SU-DHL-6 (cell line): ENCODE measurements around the gene SPACA4.
A peak's percentile ranks its signal among the peaks of the same experiment; 100 is the strongest.

Source experiments
- H2AFZ ChIP-seq: fragments of 200-600 bp; sonication (generic); 2 replicates; pipeline ENCODE4 v1.6.1; 2014; ENCODE audit warnings: low read depth, mild to moderate bottlenecking, moderate library complexity, mixed read lengths, antibody characterized with exemption, low read length; ENCODE audit not compliant: severe bottlenecking
- H3F3A ChIP-seq: fragments of 200-600 bp; shearing (Covaris generic); 2 replicates; pipeline ENCODE4 v1.6.0; 2016; ENCODE audit warnings: antibody characterized with exemption, mild to moderate bottlenecking; ENCODE audit not compliant: insufficient read depth
- H3K27ac ChIP-seq: fragments of 200-600 bp; sonication (generic); 2 replicates; pipeline ENCODE4 v1.5.1; 2016; ENCODE audit warnings: low read depth, mild to moderate bottlenecking, low read length, moderate library complexity, mixed read lengths
- H3K27me3 ChIP-seq: fragments of 200-600 bp; sonication (generic), shearing (Covaris generic); 2 replicates; pipeline ENCODE4 v1.6.0; 2014; ENCODE audit warnings: mild to moderate bottlenecking, low read length
- H3K36me3 ChIP-seq: fragments of 200-600 bp; sonication (generic); 2 replicates; pipeline ENCODE4 v1.6.1; 2014; ENCODE audit warnings: mild to moderate bottlenecking, low read length, mixed read lengths
- H3K4me2 ChIP-seq: fragments of 300-600, 200-600 bp; shearing (Covaris generic), sonication (generic); 2 replicates; pipeline ENCODE4 v1.6.0; 2014; ENCODE audit warnings: low read length, low read depth, mild to moderate bottlenecking; ENCODE audit not compliant: poor library complexity, severe bottlenecking
- H3K4me3 ChIP-seq: fragments of 200-600 bp; sonication (generic); 2 replicates; pipeline ENCODE4 v1.5.1; 2014; ENCODE audit warnings: antibody characterized with exemption, low read length, mild to moderate bottlenecking, mixed read lengths; ENCODE audit not compliant: insufficient read depth, poor library complexity, severe bottlenecking
- H3K79me2 ChIP-seq: fragments of 200-600 bp; sonication (generic); 2 replicates; pipeline ENCODE4 v1.6.1; 2014; ENCODE audit warnings: mild to moderate bottlenecking, low read length, moderate library complexity; ENCODE audit not compliant: insufficient read depth
- H3K9ac ChIP-seq: fragments of 200-600 bp; sonication (generic); 2 replicates; pipeline ENCODE4 v1.7.0; 2014; ENCODE audit warnings: mild to moderate bottlenecking, low read length
- H3K9me2 ChIP-seq: fragments of 200-600 bp; sonication (generic); replicated peaks from 2 replicates; pipeline ENCODE4 v1.6.1; 2014; ENCODE audit warnings: low read length; ENCODE audit not compliant: insufficient read depth
- H3K9me3 ChIP-seq: fragments of 200-600 bp; sonication (generic); 2 replicates; pipeline ENCODE4 v1.6.1; 2014; ENCODE audit warnings: low read length, mixed read lengths; ENCODE audit not compliant: insufficient read depth
- H4K20me1 ChIP-seq: fragments of 200-600 bp; sonication (generic); 2 replicates; pipeline ENCODE4 v1.6.1; 2014; ENCODE audit warnings: low read depth, mild to moderate bottlenecking, antibody characterized with exemption, low read length, moderate library complexity, mixed read lengths
- CTCF ChIP-seq: fragments of 200-600 bp; sonication (generic); IDR thresholded peaks from one replicate; pipeline ENCODE4 v1.5.1; 2017; ENCODE audit warnings: antibody characterized with exemption, mild to moderate bottlenecking, low read length, moderate library complexity; ENCODE audit not compliant: insufficient read depth, poor library complexity, severe bottlenecking
- EZH2phosphoT487 ChIP-seq: fragments of 200-600 bp; sonication (generic), shearing (Covaris generic); conservative IDR thresholded peaks from 2 replicates; pipeline ENCODE4 v1.6.1; 2018; ENCODE audit warnings: mild to moderate bottlenecking, antibody characterized with exemption, low read length, moderate library complexity, mixed read lengths

The SPACA4 gene

GRCh38 chr19:48587387-48587786, 19.2 kb upstream of the SPACA4 start:
- Histone ChIP-seq H3F3A (no peaks in the 10 kb centered on the region), H3K4me2 (no peak overlapping the region), H4K20me1 (no peaks in the 10 kb centered on the region), H2AFZ (no peak overlapping the region), H3K27ac (no peak overlapping the region), H3K9me2 (no peaks in the 10 kb centered on the region), H3K27me3 (no peaks in the 10 kb centered on the region), H3K9ac (no peak overlapping the region), H3K9me3 (no peaks in the 10 kb centered on the region), H3K36me3 (no peaks in the 10 kb centered on the region), H3K4me3 (no peak overlapping the region), H3K79me2 (no peaks in the 10 kb centered on the region)
- no peak for TF ChIP-seq CTCF
- no peak for TF ChIP-seq EZH2phosphoT487

GRCh38 chr19:48588670-48589401, 17.7 kb upstream of the SPACA4 start:
- Histone ChIP-seq H3K9ac (peak overlapping the region; percentile 12; the same call in 1 of the 2 replicates), H3K4me3 (no peak overlapping the region), H3K79me2 (no peaks in the 10 kb centered on the region), H3F3A (no peaks in the 10 kb centered on the region), H3K36me3 (no peaks in the 10 kb centered on the region), H3K9me3 (no peaks in the 10 kb centered on the region), H3K4me2 (peak overlapping the region; percentile 44), H3K27me3 (no peaks in the 10 kb centered on the region), H3K27ac (no peak overlapping the region), H2AFZ (peak overlapping the region; percentile 10), H4K20me1 (no peaks in the 10 kb centered on the region), H3K9me2 (no peaks in the 10 kb centered on the region)
- TF ChIP-seq EZH2phosphoT487: no peak
- peak; percentile 96 for TF ChIP-seq CTCF

GRCh38 chr19:48591021-48591420, 15.5 kb upstream of the SPACA4 start:
- Histone ChIP-seq H3K79me2 (no peaks in the 10 kb centered on the region), H3K36me3 (no peaks in the 10 kb centered on the region), H3K9me3 (no peaks in the 10 kb centered on the region), H3K27me3 (no peaks in the 10 kb centered on the region), H2AFZ (no peak overlapping the region), H3K4me2 (no peak overlapping the region), H4K20me1 (no peaks in the 10 kb centered on the region), H3K4me3 (no peak overlapping the region), H3K9me2 (no peaks in the 10 kb centered on the region), H3K9ac (no peak overlapping the region), H3K27ac (no peak overlapping the region), H3F3A (no peaks in the 10 kb centered on the region)
- TF ChIP-seq EZH2phosphoT487 (no peak), CTCF (no peak)
